Stimulated activated CD8-positive, alpha-beta memory T cell treated with anti-CD3 and anti-CD28 coated beads, Interleukin-4, amount 100 ng/mL, for 24 hours (primary cell): Measurements from ENCODE around the gene NR5A1.

Experiments
- DNase-seq: peaks from one replicate; pipeline ENCODE4 v3.0.0-alpha.2; 2020; ENCODE audit warnings: low read depth

NR5A1 gene

GRCh38 chr9:124480621-124480981 is 26.6 kb downstream of the NR5A1 start:
- no peak for DNase-seq

DNA sequence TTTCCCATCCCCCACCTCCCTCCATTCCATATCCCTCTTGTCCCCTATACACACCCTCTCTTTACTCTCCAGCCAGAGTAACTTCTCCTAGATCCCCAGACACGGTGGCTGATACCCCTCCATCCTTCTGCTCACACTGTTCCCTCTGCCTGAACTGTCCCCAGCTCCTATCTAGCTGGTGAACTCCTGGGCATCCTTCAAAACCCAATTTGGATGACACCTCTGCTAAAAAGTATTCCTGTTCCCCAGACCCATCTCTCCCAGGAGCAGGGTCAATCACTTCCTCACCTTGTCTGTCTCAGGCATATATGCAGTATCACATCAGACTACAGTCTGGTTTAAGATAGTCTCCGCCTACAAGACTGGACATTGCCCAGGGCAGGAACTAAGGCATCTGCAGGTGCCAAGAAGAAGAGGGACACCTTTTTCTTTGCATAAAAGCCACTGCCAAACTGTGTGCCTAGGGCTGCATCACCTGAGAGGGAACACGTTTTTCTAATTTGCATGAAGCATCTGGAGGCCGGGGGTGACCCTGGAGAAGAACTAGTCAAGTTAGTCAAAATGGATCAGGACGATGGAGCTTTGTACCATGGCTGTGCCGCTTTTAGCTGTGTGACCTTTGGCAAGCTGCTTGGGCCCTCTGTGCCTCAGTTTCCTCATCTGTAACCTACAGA is 27.1 kb downstream of the NR5A1 start:
- no peak for DNase-seq

DNA sequence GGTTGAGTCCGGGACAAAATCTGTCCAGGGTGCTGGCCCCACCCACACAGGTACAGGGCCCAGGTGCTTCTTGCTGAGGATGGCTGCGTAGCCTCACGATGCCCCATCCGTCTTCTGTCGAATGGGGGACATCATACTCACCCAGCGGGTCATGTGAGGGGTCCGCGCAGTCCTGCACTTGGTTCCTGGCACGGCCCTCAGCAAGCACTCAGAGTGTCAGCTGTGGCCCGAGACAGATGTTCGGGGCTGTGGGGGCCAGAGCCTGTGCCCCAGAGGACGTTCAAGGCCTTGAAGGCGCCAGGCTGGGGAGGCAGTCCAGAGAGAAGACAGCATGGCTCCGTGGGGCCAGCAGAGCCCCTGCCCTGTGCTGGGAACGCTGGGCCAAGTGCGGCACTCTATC is 27.8 kb downstream of the NR5A1 start:
- DNase-seq, result no peak

- DNase-seq, result no peak
Observed at GRCh38 chr9:124478354-124478753, 28.8 kb downstream of the NR5A1 start.

- no peak for DNase-seq
Observed at GRCh38 chr9:124477648-124478285, 29.4 kb downstream of the NR5A1 start.

GRCh38 chr9:124477211-124477647 is 30.0 kb downstream of the NR5A1 start:
- no peak for DNase-seq

DNA sequence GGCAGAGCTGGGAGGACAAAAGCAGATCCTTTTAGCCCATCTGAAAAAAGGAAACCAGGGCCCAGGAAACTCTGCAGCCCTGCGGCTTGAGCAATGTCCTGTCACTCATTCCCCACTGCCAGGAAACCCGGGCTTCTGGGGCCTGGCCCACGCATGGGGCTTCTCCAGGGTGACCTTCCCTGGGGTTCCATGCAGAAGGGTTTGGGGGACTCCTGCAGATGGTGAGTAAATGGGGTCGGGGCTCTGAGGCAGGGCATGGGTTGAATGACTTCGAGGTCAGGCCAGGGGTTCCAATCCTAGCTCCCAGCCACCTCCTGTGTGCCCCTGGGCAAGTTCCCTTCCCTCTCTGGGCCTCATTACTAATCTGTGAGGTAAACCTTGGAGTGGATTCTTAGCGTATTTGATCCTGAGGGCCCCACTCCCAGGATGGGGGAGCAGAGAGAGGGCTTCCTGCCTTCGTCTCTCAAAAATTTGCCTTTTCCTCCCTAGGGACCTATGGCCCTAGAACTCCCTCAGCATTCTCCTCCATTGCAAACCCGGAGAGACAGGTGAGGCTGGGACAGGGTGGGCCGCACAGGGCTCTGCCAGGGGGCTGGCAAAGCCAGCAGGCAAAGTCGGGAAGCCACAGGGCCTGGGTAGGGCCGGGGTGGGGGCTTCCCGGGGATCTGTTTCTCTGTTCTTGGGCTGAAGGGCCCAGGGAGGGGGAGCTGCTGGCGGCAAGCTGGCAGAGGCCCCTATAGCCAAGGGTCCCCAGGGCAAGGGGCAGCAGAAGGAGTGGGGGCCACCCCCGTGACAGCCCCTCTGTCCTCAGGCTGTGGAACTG is 31.1 kb downstream of the NR5A1 start:
- no peak for DNase-seq

DNA sequence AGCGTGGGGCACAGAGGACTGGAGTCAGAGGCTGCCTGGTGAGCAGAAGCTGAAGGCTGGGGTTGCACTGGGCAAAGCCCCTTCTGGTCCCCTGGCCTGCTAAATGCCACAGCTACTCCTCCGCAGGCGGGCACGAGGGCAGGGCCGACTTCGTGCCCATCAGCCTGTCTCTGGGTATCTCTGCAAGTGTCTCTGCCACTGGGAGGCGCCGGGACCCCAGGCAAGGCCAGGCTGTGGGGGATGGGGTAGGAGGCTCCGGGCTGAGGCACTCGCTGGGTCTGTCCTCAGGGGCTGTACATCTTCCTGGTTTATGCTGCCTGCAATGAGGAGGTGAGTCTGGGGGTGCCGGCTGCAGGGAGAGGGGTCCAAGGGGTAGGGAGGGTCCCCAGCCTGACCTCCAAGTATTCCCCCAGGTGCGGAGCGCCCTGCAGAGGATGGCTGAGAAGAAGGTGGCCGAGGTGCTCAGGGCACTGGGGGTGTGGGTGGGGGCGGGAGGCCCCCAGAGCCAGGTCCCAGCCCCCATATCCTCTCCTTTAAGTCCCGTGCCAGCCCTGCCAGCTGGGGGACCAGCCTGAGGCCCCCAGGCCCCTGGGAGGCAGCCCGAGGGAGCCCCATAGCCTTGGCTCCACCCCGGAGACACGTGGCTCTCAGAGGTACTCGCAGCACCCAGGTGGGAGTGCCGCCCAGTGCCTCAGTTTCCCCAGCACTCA is 31.9 kb downstream of the NR5A1 start:
- DNase-seq, result no peak

GRCh38 chr9:124474151-124474550 is 33.0 kb downstream of the NR5A1 start:
- DNase-seq, result no peak

- DNase-seq, result no peak
Observed at GRCh38 chr9:124473310-124473709, 33.9 kb downstream of the NR5A1 start.

- DNase-seq, result no peak
Observed at GRCh38 chr9:124472770-124473169, 34.4 kb downstream of the NR5A1 start.

GRCh38 chr9:124471761-124472160 is 35.4 kb downstream of the NR5A1 start:
- DNase-seq, result no peak

DNA sequence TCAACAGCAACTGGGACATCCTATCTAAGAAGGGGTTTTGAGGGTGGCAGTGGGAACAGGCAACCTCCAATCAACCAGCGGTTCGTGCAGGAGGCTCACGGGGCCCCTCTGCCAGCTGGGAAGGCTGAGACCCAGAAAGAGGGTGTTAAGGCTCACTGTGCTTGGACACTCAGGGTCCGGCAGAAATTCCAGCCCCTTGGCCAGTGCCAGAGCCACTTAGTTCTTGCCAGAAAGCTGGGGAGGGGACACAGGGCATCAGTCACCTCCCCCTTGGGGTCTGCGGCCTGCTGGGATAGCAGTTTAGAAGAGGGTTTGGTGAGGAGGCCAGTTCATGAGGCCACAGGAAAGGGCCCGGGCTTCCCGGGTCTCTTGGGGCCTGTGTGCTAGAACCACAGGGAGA is 36.5 kb downstream of the NR5A1 start:
- no peak for DNase-seq

DNA sequence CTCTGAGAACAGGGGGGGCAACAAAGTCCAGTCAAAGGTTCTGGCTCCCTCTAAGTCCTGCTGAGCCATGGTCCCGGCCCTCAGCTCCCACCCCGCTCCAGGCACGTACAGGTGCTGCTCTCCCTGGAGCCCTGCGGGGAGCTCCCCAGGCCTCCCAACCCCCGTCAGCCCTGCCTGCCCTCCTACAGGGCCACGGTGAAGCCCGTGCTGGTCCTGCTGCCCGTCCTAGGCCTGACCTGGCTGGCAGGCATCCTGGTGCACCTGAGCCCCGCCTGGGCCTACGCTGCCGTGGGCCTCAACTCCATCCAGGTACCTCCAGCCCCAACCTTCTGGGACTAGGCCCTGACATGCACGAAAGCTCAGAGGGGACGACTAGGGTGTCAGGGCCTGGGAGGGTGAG is 36.9 kb downstream of the NR5A1 start:
- no peak for DNase-seq

DNA sequence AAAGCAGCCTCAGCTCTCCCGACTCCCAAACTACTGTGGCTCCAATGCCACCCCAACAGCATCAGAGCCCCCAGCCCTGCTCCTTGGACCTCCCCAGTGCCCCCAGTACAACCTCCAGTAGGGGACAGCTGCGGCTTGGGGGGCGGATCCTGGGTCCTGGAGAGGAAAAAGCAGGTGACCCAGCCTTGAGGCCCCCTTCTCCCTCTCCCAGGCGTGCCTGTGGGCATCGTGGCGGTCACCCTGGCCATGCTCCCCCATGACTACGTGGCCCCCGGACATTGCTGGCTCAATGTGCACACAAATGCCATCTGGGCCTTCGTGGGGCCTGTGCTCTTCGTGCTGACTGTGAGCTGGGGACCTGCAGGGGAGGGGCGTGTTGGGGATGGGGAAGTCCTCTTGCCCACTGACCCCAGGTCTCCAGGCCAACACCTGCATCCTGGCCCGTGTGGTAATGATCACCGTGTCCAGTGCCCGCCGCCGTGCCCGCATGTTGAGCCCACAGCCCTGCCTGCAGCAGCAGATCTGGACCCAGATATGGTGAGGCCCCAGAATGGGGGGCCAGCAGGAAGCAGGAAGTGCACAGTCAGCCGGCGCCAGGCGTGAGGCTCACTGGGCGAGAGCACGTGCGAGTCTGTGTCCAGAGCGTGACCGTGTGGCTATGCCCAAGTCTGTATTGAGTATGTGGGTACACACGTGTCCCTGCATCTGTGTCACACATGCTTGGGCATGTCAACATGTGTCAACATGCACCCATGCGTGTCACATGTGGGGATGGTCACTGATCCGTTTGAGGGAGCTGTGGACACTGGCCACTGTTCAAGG is 38.0 kb downstream of the NR5A1 start:
- no peak for DNase-seq

DNA sequence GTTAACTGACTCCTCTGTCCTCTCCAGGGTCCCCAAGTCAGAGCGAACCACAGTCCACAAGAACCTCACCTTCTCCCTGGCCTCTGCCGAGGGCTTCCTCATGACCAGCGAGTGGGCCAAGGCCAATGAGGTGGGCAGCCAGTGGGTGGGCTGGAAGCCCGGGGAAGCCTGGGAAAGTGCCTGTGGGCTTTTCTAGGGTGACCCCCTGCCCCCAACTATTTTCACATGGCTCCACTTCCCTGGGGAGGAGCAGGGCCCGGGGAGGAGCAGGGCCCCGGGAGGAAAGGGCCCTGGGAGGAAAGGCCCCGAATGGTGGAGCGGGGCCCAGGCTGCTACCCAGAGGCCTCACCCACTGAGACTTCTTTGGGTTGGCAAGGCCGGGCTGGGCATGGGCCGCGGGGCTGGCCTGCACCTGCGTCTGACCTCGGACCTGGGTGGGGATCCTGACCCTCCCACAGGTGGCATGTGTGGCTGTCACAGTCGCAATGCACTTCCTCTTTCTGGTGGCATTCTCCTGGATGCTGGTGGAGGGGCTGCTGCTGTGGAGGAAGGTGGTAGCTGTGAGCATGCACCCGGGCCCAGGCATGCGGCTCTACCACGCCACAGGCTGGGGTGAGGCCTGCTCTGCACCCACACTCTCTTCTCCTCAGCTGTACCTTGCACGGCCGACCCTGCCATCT is 39.0 kb downstream of the NR5A1 start:
- DNase-seq, result no peak

DNA sequence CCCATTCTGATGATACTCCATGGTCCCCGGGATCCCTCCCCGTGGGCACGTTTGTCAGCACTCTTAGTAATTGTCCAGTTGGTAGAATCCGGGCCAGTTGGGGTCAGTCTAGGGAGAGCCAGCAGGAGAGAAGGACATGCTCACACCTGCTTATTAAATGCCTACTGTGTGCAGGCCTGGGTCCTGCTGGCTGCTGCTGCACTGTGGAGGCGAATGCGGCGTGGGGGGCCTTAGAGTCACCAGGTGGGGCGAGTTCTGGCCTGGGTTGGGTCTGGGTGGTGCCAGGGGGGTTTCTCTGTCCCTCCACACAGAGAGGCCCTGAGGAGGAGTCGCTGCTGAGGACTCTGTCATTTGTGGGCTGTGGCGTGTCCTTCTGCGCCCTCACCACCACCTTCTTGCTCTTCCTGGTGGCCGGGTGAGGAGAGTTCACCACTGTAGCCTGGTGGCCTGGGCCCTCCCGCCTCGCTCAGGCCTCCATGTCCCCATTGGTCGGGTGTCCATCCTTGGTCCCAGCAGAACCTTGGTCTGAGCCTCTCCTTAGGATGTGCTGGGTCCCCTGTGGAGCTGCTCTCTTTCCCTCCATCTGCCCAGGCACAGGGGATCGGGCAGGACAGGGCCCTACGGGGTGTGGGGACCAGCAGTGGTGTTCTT is 39.7 kb downstream of the NR5A1 start:
- DNase-seq, result no peak

DNA sequence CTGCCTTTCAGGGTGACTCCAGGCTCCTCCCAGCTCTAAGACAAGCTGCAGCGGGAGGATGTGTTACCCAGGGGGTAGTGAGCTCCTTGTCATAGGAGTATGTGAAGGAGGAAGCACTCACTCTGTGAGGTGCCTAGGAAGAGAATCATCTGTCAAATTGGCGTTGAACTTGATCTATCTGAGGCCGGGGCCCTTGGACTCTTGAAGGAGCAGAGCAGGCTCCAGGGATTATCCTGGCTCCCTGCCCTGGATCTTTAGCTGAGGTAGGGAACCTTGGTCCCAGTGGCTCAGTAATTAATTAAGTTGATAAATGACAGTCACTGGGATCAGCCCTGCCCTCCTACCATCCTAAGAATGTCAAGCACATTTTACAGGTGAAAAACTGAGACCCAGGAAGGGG is 41.5 kb downstream of the NR5A1 start:
- DNase-seq, result no peak

GRCh38 chr9:124462739-124463138 is 44.5 kb downstream of the NR5A1 start:
- DNase-seq, result no peak

- no peak for DNase-seq
Observed at GRCh38 chr9:124458441-124458840, 48.8 kb downstream of the NR5A1 start.
